ENCODE measurements around the gene ADAP1. TPM values are rescaled to one million over a fixed set of nuclear protein-coding genes. Genes with fewer than 3 reads are reported as not detected.

Gene ADAP1
- total and polyA plus RNA-seq, 2 of the 13 experiments (the other 11 are each of a cell fraction or from before 2014, with no cell fraction given): 10.5 to 24.6 TPM

- no peak for TF ChIP-seq ZBTB40 (IDR thresholded peaks at IDR 0.05)
- TF ChIP-seq ZBTB40 (CRISPR knock-in tag; IDR thresholded peaks at IDR 0.05): peak; percentile 62; the same call in 1 of the 2 replicates
- peak; percentile 59; the same call in 1 of the 2 replicates for TF ChIP-seq RXRB (CRISPR knock-in tag; IDR thresholded peaks at IDR 0.05; ENCODE audit: borderline replicate concordance)
- peak; percentile 26; the same call in 1 of the 2 replicates for TF ChIP-seq SOX5 (CRISPR knock-in tag; IDR thresholded peaks at IDR 0.05; ENCODE audit: borderline replicate concordance)
- peak; percentile 33; the same call in 1 of the 2 replicates for TF ChIP-seq ZNF431 (CRISPR knock-in tag; IDR thresholded peaks at IDR 0.05; ENCODE audit: borderline replicate concordance, low read depth)
- peak; percentile 67; the same call in 1 of the 2 replicates for TF ChIP-seq ZNF530 (CRISPR knock-in tag; IDR thresholded peaks at IDR 0.05; ENCODE audit: low read depth)
- TF ChIP-seq FOXP1 (IDR thresholded peaks at IDR 0.05): no peak
- TF ChIP-seq FOXP1 (CRISPR knock-in tag; IDR thresholded peaks at IDR 0.05): no peak
- TF ChIP-seq, protein P1, sequence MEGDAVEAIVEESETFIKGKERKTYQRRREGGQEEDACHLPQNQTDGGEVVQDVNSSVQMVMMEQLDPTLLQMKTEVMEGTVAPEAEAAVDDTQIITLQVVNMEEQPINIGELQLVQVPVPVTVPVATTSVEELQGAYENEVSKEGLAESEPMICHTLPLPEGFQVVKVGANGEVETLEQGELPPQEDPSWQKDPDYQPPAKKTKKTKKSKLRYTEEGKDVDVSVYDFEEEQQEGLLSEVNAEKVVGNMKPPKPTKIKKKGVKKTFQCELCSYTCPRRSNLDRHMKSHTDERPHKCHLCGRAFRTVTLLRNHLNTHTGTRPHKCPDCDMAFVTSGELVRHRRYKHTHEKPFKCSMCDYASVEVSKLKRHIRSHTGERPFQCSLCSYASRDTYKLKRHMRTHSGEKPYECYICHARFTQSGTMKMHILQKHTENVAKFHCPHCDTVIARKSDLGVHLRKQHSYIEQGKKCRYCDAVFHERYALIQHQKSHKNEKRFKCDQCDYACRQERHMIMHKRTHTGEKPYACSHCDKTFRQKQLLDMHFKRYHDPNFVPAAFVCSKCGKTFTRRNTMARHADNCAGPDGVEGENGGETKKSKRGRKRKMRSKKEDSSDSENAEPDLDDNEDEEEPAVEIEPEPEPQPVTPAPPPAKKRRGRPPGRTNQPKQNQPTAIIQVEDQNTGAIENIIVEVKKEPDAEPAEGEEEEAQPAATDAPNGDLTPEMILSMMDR (CRISPR knock-in tag; IDR thresholded peaks at IDR 0.05): peak; percentile 10; the same call in 1 of the 2 replicates
- no peak; the same call in 1 of the 2 replicates for TF ChIP-seq PAF1 (CRISPR knock-in tag; IDR thresholded peaks at IDR 0.05)
- TF ChIP-seq PAWR (CRISPR knock-in tag; IDR thresholded peaks at IDR 0.05; ENCODE audit: borderline replicate concordance): peak; percentile 89; the same call in 1 of the 2 replicates
- TF ChIP-seq EEA1 (CRISPR knock-in tag; IDR thresholded peaks at IDR 0.05; ENCODE audit: borderline replicate concordance): peak; percentile 41
- TF ChIP-seq, protein P2, sequence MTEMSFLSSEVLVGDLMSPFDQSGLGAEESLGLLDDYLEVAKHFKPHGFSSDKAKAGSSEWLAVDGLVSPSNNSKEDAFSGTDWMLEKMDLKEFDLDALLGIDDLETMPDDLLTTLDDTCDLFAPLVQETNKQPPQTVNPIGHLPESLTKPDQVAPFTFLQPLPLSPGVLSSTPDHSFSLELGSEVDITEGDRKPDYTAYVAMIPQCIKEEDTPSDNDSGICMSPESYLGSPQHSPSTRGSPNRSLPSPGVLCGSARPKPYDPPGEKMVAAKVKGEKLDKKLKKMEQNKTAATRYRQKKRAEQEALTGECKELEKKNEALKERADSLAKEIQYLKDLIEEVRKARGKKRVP (CRISPR knock-in tag; IDR thresholded peaks at IDR 0.05): peak in 1 of 2 experiments; percentile 78; a peak in 2 of 4 replicates
- peak; percentile 76; the same call in 1 of the 2 replicates for TF ChIP-seq ZNF253 (CRISPR knock-in tag; IDR thresholded peaks at IDR 0.05; ENCODE audit: borderline replicate concordance)
- TF ChIP-seq IKZF4 (CRISPR knock-in tag; IDR thresholded peaks at IDR 0.05; ENCODE audit: borderline replicate concordance, low read depth, not compliant biosample characterization): peak; percentile 27
These were observed 20.6 kb upstream of the ADAP1 start, which contains the start of gene COX19 (continued) for GRCh38 chr7:974820-975681.
